GM18499 (cell line): ENCODE measurements around the gene ARSD.
A peak's percentile ranks its signal among the peaks of the same experiment; 100 is the strongest.
"Not testable (repeated sequence)": the region's sequence is repeated elsewhere in the genome, so short reads cannot be mapped to it uniquely, and the experiment has no call there.

Experiments used
- ATAC-seq: cut with Tn5 transposase; IDR thresholded peaks from one replicate; pipeline ENCODE4 v1.9.1; 2021; ENCODE audit warnings: moderate number of reproducible peaks; ENCODE audit not compliant: insufficient read depth, unreplicated experiment

ARSD gene, protein sequence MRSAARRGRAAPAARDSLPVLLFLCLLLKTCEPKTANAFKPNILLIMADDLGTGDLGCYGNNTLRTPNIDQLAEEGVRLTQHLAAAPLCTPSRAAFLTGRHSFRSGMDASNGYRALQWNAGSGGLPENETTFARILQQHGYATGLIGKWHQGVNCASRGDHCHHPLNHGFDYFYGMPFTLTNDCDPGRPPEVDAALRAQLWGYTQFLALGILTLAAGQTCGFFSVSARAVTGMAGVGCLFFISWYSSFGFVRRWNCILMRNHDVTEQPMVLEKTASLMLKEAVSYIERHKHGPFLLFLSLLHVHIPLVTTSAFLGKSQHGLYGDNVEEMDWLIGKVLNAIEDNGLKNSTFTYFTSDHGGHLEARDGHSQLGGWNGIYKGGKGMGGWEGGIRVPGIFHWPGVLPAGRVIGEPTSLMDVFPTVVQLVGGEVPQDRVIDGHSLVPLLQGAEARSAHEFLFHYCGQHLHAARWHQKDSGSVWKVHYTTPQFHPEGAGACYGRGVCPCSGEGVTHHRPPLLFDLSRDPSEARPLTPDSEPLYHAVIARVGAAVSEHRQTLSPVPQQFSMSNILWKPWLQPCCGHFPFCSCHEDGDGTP

DNA sequence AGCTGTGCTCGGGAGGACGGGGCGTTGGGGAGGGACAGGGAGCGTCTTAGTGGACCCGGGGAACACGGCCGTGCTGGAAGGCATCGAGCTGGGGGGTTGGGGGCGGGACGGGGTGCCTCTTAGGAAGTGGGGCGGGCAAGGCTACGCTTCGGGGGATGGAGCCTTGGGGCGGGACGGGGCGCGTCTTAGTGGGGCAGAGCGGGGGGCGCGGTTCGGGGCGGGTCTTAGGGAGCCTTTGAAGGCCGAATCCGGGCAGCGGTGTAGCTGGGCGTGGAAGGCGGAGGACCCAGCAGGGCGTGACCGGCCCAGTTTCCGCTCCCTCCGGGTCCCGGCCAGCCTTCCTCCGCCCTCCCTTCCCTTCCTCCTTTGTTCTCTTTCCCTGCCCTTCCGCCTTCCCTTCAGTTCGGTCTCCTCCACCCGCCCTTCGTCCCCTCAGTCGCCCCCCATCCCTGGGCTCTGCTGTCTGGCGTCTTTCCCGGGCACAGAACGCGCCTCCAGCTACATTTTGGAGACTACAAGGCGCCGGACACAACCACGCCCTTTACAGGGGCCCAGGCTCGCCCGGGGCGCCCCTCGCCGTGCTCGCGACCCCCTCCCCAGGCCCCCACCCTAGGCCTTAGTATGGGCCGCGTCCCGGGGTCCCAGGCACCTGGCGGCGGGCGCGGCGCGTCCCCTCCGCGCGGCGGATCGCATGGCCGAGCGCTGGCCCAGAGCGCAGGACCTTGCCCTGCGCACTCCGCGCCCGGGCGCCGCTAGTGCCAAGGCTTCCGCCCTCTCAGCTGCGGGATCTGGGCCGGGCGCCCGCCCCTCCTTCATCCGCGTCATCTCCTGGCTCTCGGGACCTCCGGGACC lies at the start of gene ARSD:
Gene ARSD (minus strand): TSS at position 757 of the 852 bp plus-strand sequence. CDS start 64 bp downstream, at position 693.
- no peak for ATAC-seq

DNA sequence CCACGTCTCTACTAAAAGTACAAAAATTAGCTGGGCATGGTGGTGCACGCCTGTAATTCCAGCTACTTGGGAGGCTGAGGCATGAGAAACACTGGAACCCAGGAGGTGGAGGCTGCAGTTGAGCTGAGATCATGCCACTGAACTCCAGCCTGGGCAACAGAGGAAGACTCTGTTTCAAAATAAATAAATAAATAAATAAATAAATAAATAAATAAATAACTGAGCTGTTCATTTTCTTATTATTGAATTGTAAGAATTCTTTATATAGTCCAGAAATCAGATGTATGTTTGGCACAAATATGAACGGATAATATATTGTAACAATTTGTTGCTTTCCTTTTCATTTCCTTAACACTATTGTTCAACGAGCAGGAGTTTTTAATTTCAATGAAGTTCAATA lies 49.5 kb upstream of the ARSD start:
- ATAC-seq, result not testable (repeated sequence)

DNA sequence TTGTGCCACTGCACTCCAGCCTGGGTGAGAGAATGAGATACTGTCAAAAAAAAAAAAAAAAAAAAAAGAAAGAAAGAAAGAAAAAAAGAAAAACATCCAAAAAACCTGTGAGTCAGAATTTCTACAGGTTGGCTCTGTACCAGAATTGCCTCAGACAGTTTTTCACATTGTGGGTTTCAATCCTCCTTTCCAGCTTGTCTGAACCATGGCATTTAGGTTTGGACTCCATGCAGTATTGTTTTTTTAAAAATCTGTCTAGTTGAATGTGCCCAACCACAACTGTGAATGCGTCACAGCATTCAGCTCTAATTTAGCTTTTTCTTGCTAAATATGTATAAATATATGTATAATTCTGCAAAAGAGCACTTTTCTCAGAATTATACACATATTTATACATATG lies 45.8 kb upstream of the ARSD start:
- no peak for ATAC-seq

DNA sequence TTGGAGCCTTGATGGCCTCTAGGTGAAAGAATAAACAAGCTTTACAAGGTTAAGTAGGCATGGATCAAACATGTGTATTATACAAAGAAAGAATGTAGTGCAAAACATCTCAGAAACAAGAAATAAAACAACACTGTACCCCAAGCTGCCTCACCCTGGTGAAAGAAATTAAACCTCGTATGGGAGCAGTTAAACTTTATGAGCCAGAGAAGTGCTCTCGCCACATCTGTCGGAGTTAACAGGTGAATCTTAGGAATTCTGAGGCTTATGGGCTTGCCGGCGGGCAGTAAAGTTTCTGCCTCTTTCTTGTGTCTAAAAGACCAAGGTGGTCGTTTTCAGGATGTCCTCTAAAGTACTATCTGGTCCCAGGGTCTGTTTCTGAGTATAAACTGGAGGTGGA lies 43.3 kb upstream of the ARSD start:
- no peak for ATAC-seq

DNA sequence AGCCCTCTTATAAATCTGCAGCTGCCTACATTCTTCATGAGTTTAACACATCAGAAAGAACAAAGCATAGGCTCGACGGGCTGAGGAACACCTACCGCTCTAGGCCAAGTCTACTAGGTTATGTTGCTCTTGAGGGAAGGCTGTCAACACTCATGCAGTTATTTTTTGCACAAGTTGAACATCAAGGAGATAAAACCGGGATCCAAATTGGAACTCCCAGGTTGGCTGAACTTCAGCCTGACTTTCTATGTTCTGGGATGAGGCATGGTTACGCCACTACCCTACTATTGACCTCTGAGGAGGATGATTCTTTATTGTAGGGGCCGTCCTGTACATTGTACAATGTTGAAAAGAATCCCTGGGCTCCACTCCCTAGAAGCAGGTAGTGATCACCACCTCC lies 39.9 kb upstream of the ARSD start:
- ATAC-seq, result no peak

DNA sequence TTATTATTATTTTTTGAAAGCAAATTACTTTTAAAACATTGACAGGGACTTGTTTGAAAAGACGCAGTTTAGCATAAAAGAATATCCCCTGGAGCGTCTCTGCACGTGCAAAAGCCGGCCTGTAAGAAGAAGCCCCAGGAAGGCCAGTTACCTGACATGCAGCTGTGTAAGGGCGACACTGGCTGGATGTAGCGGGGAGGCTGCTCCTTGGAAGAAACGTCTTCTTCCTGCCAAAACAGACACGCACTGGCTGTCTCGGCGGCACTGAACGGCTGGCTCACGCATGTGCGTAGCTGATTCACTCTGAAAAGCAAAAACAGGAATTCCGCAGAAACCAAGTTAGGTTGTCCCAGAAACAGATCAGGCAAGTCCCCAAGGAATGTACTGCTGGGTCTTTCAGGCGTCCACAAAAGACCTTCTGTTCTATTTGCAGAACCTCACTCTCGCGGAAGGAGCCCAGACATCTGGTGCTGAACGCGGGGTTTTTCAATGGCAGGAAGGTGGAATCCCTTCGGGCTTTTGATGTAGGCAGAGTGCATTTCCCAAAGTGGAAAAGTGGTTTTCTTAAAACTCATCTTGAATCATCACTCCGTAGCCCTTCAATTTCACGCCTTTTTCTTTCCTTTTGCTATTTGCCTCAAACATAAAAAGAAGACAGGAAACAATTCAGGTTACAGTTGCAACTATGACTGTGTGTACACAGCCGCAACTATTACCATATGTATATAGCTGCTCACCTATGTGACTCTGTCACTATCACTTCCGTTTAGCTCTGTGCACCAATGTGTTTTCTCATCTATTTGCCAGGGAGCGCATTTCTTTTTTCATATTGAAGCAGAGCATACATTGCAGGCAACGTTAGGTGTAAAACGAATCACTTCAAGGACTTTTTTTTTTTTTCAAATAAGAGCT lies 39.1 kb upstream of the ARSD start:
- ATAC-seq, result no peak

DNA sequence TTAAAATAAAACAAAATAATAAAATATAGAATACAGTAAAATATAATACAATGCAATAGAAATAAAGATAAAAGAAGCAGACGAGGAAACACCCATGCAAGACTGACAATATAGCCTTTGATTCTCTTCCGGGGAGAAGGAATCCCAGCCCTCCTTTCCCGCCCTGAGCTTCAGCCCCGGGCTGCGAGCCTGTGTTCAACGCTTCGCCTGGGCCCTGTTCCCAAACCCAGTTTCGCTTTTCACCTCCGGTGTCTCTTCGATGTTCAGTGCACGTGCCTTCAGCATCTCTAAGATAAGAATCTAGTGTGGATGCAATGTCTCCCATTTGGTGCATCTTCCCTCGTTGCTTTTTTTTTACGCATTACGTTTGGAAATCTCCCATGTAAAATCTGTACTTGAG lies 38.4 kb upstream of the ARSD start:
- ATAC-seq, result no peak

DNA sequence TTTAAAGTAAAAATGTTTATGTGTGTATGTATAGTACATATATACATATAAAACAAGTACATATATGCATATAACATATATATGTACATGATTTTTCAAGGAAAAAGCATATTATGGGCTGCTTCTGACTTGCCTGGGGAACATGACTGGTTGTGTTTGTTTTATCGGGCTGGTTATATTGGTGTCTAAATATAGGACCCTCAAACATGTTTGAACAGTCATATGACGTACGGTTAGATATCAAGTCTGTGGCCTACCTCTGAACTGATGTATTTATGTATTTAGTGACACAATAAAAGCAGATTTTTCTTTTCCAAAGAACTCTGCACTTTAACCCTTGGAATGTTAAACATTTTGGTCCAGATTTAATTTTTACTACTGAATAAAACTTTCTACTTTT lies 37.9 kb upstream of the ARSD start:
- ATAC-seq, result no peak

DNA sequence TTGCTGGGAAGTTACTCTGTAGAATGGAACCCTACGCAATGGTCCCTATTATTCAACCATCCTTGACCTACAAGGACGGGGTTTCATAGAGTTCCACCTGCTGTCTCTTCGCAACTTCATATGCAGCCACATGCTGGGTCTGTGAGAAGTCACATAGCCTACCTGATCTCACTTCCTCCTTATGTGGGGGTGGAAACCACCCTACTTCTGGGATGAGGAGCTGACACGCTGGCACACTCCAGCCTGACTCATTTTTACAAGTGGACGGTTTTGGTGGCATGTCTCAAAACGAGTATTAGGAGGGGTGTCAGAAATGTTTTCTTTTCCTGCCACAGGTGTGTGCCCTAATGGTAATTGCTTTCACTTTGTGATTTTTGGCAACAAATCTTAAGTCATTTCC lies 36.8 kb upstream of the ARSD start:
- peak; percentile 72 for ATAC-seq

DNA sequence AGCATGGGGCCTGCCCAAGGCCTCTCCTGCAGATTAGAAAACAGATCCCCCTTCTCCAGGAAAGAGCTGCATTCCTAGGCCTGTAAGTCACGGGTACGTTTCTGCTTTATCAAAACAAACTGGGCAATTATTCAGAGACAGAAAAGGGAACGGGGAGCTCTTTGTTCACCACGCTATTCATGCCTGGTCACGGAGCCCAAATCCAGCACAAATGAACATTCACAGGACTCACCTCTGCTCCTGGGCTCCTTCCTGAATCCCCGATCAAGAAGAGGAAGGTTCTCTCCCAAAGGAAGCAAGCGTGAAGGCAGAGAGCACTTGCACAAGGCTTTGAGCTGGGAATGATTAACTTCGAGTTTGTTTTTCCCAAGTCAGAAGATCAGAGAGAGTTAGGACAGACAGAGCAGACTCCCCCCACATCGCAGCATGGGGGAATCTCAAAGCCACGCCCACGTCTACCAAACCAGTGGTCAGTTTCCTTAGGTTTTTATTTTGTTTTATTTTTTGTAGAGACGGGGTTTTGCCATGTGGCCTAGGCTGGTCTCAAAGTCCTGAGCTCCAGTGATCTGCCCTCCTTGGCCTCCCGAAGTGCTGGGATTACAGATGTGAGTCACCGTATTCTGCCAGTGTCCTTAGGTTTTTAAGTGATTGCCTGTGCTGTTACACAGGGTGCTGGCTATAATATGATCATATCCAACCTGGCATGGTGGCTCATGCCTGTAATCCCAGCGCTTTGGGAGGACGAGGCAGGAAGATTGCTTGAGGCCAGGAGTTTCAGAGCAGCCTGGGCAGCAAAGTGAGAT lies 35.1 kb upstream of the ARSD start:
- ATAC-seq, result not testable (repeated sequence)

DNA sequence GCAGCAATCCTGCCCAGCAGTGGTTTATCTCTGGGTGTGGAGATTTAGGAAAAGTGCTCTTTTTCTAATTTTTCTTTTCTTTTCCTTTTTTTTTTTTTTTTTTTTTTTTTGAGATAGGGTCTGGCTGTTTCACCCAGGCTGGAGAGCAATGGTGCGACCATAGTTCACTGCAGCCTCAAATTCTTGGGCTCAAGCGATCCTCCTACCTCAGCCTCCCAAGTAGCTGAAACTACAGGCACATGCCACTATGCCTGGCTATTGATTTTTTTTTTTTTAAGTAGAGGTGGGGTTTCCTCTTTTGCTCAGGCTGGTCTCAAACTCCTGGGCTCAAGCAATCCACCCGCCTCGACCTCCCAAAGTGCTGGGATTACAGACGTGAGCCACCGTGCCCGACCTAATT lies 34.3 kb upstream of the ARSD start:
- ATAC-seq, result not testable (repeated sequence)

DNA sequence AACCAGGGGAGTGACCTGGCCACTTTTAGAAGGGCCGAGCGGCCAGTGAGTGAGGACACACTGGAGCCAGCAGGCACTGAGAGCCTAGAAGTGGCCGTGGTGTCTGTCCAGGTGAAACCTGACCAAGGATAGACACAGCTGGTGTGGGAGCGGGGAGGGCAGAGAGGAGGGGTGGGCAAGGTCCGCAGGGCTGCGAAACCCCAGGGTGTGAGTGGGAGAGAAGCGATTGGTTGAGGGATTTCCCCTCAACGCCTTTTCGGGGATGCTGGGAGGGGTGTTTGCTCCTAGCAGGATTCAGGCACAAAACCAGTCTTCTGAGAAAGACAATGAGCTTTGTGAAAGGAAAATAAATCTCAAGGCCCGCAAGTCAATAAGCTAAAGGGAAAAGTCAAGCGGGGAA lies 33.2 kb upstream of the ARSD start:
- ATAC-seq, result no peak

DNA sequence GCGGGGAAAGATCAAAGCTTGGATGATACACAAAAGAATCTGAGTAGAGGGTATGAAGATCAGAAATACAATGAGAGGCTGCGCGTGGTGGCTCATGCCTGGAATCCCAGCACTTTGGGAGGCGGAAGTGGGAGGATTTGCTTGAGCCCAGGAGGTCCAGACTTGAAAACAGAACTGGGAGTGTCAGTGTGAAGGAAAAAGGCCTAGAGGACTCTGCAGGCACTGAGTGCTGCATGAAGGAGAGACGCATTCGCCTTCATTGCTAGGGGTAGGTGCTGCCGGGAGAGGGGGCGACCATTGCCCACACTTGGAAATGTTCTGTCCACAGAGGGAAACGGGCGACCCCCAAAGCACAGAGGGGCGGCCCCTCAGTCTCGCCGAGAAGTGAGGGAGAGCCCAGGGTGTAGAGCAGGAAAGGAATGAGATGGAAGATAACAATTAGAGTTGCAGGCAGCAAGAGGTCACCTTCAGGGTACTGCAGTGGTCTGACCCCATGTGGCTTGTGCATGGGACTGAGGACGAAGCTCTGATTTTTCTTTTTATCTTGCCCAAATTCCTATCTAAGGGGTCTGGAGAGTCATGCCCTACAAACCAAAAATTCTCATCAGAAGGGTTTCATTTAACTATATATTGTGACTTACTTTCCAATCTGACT lies 31.8 kb upstream of the ARSD start:
- ATAC-seq, result no peak

DNA sequence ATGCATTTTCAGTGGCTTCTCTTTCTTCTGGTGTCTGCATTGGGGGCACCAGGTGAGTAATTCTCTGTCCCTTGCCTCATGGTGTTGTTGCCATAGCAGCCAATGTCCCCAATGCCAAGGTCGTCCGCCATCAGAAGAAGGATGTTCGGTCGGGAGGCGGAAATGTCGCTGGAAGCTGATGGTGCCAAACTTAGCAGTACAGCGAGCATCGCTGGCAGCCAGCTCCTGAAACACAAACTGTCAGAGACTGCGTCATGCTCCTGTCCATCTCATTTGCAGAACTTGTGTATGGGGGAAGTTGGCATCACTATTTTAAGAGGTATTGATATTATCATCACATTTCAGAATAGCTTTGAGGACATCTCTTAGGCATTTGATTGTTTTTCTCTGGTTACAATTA lies 29.1 kb upstream of the ARSD start:
- ATAC-seq, result no peak

DNA sequence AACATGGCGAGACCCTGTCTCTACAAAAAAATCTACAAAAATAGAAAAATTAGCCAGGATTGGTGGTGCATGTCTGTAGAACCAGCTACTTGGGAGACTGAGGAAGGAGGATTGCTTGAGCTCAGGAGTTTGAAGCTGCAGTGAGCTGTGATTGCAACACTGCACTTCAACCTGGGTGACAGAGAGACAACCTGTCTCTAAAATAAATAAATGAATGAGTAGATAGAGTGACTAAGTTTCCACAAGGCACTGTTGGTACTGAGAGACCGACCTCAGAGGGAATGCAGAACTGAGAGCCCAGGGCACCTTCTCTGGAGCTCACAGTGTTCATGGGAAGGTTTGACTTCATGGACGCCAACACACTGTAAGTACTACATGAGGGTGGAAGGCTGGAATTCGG lies 26.7 kb upstream of the ARSD start:
- ATAC-seq, result no peak

DNA sequence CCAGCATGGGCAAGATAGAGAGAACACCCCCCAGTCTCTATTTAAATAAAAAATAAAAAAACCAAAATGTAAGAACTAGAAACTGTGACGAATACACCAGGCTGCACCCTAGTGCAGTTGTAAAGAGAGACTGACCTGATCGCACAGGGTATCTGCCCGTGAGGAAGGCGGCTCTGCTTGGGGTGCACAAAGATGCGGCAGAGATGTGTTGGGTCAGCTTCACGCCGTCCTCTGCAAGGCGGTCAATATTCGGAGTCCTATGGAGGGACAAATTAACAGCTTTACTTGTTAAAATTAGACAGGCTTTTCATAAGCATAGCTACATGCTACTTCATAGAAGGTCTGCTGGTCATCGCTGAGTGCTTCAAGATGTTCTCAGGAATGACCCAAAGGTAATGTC lies 26.1 kb upstream of the ARSD start:
- ATAC-seq, result no peak

DNA sequence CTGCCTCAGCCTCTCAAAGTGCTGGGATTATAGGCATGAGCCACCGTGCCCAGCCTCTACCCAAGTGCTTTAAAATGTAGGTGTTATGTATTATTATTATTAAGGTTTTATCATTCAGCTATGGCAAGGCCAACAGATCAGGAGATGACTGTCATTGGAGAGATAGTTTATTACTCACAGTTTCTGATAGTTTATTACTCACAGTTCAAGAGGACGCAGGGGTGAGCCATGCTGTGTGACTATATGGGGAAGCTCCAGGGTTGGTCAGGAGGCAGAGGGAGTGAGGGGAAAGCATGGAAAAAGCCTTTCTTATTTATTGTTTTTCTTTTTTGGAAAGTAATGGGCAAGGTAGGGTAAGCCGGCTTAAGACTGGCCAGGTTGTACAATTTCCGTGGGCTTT lies 25.4 kb upstream of the ARSD start:
- no peak for ATAC-seq

DNA sequence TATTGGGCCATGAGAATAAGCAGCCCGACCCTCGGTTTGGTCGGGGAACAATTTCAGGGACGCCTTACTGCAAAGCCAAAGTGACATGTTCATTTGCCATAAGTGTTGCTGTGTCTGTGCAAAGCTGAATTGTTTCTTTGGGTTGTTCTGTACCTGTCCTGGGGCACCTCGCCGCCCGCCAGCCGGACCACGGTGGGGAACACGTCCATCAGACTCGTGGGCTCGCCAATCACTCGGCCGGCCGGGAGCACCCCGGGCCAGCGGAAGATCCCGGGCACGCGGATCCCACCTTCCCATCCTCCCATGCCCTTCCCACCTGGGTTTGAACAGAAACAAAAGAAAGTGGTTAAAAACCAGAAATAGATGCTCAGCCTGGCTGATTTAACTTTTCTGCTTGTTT lies 8.8 kb upstream of the ARSD start:
- not testable (repeated sequence) for ATAC-seq
